Kidney (tissue), 14 donors: ENCODE results near the gene ANKRD31. TPM values are rescaled to one million over a fixed set of nuclear protein-coding genes. Genes with fewer than 3 reads are reported as not detected.

Source experiments
- DNase-seq, 5 donors: peaks; one replicate each; pipeline ENCODE4 v3.0.0-alpha.2; 2013 to 2020
- FAIRE-seq: peaks from 2 replicates; lab custom pipeline; 2012; peaks lifted over from hg19 to GRCh38; lab: Jason Lieb, UNC
- H3K27ac ChIP-seq, 2 donors: one replicate each; pipeline ENCODE4 v1.7.0; 2013; ENCODE audit warnings: low read depth in 2 of 2, low read length in 2 of 2, inconsistent platforms in 1 of 2
- H3K27me3 ChIP-seq: one replicate; pipeline ENCODE4 v1.7.1; 2013; ENCODE audit warnings: low read length, inconsistent platforms; ENCODE audit not compliant: control insufficient read depth, insufficient read depth
- H3K36me3 ChIP-seq, 3 donors: one replicate each; pipeline versions ENCODE4 v1.7.0 to v1.7.1; 2013; ENCODE audit warnings: low read length in 3 of 3, control low read depth in 1 of 3, inconsistent platforms in 1 of 3; ENCODE audit not compliant: insufficient read depth in 3 of 3, control insufficient read depth in 2 of 3
- H3K4me1 ChIP-seq, 3 donors: one replicate each; pipeline versions ENCODE4 v1.7.0 to v1.7.1; 2013; ENCODE audit warnings: low read length in 3 of 3, inconsistent platforms in 1 of 3, low read depth in 1 of 3; ENCODE audit not compliant: control insufficient read depth in 2 of 3, insufficient read depth in 2 of 3
- H3K4me3 ChIP-seq, 3 donors: one replicate each; pipeline versions ENCODE4 v1.7.0 to v1.8.1; 2013; ENCODE audit warnings: low read length in 3 of 3, control low read depth in 1 of 3, inconsistent platforms in 1 of 3
- H3K9ac ChIP-seq, 3 donors: one replicate each; pipeline versions ENCODE4 v1.7.0 to v1.7.1; 2013; ENCODE audit warnings: low read length in 3 of 3, control low read depth in 1 of 3, inconsistent platforms in 1 of 3
- H3K9me3 ChIP-seq, 3 donors: one replicate each; pipeline versions ENCODE4 v1.7.0 to v1.7.1; 2013; ENCODE audit warnings: low read length in 3 of 3, control low read depth in 1 of 3, inconsistent platforms in 1 of 3; ENCODE audit not compliant: control insufficient read depth in 2 of 3, insufficient read depth in 1 of 3
- intact Hi-C: fragments of 100-400 bp; cut with DNase I; formaldehyde crosslinking; loops from one replicate; pipeline ENCODE4 v1.11.1; 2022
- polyA plus RNA-seq: library from polyadenylated mRNA; stranded (reverse); fragments of 350-450 nt; fragmentation: Illumina TruSeq; extraction: RNeasy Lipid Tissue Mini Kit (QIAGEN cat#74804); gene quantifications from one replicate; pipeline ENCODE4 v1.2.3, GENCODE V29; 2014; ENCODE audit warnings: low read depth, low replicate concordance; ENCODE audit not compliant: insufficient read depth
- total RNA-seq: library from RNA; stranded (reverse); fragmentation: NEBNext Ultra II Directional; extraction: Animal tissue kit (Norgen Biotek cat#: 25700); gene quantifications from one replicate; pipeline ENCODE4 v1.2.1, GENCODE V29; 2021
- TF ChIP-seq, protein P1 (sequence below): IDR thresholded peaks from 3 replicates; pipeline ENCODE4 v1.5.1; 2012; ENCODE audit warnings: mild to moderate bottlenecking, moderate library complexity, borderline replicate concordance; ENCODE audit not compliant: insufficient read depth; ENCODE audit errors: extremely low read depth
- donor health status: control.
- donor health status: control.
- donor health status: control.
- donor health status: control.
- donor health status: control.
- donor health status: DM: yes; HTN: yes; CAD: no.
- donor health status: Normal renal cell carcinoma (clear cell type).

ANKRD31 gene
- total and polyA plus RNA-seq, 2 donors from 2014 or later: 0.17 to 0.38 TPM

DNA sequence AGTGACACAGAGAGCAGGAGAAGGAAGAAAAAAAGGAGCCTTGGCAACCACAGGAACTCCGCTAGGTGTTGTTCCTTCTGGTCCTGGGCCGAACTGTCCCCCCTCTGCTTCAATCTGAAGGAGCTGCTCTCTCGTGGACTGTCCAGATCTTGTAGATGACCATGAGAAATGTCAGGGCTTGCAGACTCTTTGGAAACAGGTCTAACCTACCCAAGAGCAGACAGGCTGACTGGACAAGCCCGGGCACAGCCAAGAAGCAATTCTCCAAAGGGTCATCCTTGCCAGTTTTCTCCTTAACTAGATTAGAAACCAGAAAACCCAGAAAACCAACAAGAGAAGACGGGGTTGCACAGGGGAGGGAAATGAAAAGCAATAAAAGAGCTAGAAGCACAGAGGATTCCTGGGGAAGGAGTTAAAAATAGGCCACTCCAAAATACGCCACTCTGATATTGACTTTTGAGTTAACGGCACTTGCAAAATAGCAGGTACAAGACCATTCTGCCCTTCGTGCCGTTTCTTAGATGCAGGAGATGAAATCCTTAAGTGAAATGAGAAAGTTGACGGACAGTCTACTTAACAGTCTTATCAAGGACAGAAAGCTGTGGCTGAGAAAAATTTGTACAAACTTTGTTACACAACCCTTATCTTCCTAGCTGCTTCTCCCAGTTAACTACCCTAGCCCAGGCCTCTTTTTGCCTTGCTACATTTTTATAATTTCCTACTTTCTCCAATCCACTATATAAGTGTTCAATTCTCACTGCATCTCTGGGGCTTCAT, 190.1 kb downstream of the ANKRD31 start:
- Histone ChIP-seq H3K9ac (no peak overlapping the region), H3K27me3 (no peaks in the 10 kb centered on the region), H3K9me3 (no peaks in the 10 kb centered on the region), H3K4me3 (no peak overlapping the region), H3K4me1 (peaks cover 0 to 23% (median 7%) of the 10 kb centered on the region in 3 donors), H3K36me3 (no peaks in the 10 kb centered on the region), H3K27ac (no peak overlapping the region)
- no peak for FAIRE-seq
- TF ChIP-seq, protein P1, sequence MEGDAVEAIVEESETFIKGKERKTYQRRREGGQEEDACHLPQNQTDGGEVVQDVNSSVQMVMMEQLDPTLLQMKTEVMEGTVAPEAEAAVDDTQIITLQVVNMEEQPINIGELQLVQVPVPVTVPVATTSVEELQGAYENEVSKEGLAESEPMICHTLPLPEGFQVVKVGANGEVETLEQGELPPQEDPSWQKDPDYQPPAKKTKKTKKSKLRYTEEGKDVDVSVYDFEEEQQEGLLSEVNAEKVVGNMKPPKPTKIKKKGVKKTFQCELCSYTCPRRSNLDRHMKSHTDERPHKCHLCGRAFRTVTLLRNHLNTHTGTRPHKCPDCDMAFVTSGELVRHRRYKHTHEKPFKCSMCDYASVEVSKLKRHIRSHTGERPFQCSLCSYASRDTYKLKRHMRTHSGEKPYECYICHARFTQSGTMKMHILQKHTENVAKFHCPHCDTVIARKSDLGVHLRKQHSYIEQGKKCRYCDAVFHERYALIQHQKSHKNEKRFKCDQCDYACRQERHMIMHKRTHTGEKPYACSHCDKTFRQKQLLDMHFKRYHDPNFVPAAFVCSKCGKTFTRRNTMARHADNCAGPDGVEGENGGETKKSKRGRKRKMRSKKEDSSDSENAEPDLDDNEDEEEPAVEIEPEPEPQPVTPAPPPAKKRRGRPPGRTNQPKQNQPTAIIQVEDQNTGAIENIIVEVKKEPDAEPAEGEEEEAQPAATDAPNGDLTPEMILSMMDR: no peak
- intact Hi-C loops: no loop called here
- DNase-seq: no peak

- no peaks in the 10 kb centered on the region for H3K9me3 ChIP-seq
- H3K36me3 ChIP-seq: no peaks in the 10 kb centered on the region
- peaks cover 0 to 13% (median 7%) of the 10 kb centered on the region in 3 donors for H3K4me1 ChIP-seq
- no peak overlapping the region for H3K27ac ChIP-seq
- H3K9ac ChIP-seq: no peak overlapping the region
- no peak overlapping the region for H3K4me3 ChIP-seq
- no peaks in the 10 kb centered on the region for H3K27me3 ChIP-seq
- TF ChIP-seq, protein P1: no peak
- intact Hi-C loops: no loop called here
- FAIRE-seq (no peak), DNase-seq (no peak)
Observed at GRCh38 chr5:75045071-75045470, 191.6 kb downstream of the ANKRD31 start.

- Histone ChIP-seq H3K27ac (no peak overlapping the region), H3K36me3 (no peaks in the 10 kb centered on the region), H3K4me1 (peaks cover 0 to 7% (median 6%) of the 10 kb centered on the region in 3 donors), H3K9ac (no peak overlapping the region), H3K9me3 (no peaks in the 10 kb centered on the region), H3K27me3 (no peaks in the 10 kb centered on the region), H3K4me3 (no peak overlapping the region)
- intact Hi-C loops: no loop called here
- FAIRE-seq (no peak), DNase-seq (no peak)
- TF ChIP-seq, protein P1: no peak
Observed at GRCh38 chr5:75044406-75044805, 192.3 kb downstream of the ANKRD31 start.
